Hematopoietic multipotent progenitor cell treated with erythropoietin and hydrocortisone succinate and interleukin-3 and kit ligand, for 4 days (in vitro differentiated cells): ENCODE data around the gene ADGRA3.
A peak's percentile ranks its signal among the peaks of the same experiment; 100 is the strongest.

Source experiments
- DNase-seq: peaks from one replicate; pipeline ENCODE4 v3.0.0-alpha.2; 2015

ADGRA3 gene

GRCh38 chr4:22356987-22357596 lies 158.8 kb downstream of the ADGRA3 start:
- DNase-seq: peak; percentile 76

- DNase-seq: no peak
Measured at GRCh38 chr4:22348410-22348809, 167.5 kb downstream of the ADGRA3 start.

GRCh38 chr4:22345678-22346077 lies 170.2 kb downstream of the ADGRA3 start:
- DNase-seq: no peak

- DNase-seq: no peak
Measured at GRCh38 chr4:22345055-22345454, 170.8 kb downstream of the ADGRA3 start.

- no peak for DNase-seq
Measured at GRCh38 chr4:22343606-22344005, 172.3 kb downstream of the ADGRA3 start.

- DNase-seq: no peak
Measured at GRCh38 chr4:22339491-22339890, 176.4 kb downstream of the ADGRA3 start.

GRCh38 chr4:22338796-22339195 lies 177.1 kb downstream of the ADGRA3 start:
- peak; percentile 6 for DNase-seq
